GM23338 (cell line): Measurements from ENCODE around the gene UXS1.

ENCODE experiments used
- CREB1 ChIP-seq: fragments of 250-450 bp; sonication (Bioruptor Pico); IDR thresholded peaks from 2 replicates; pipeline ENCODE4 v1.5.0; 2020; ENCODE audit warnings: low read depth, mild to moderate bottlenecking, moderate library complexity
- EZH2 ChIP-seq: fragments of 200-600 bp; sonication (generic); IDR thresholded peaks from one replicate; pipeline ENCODE4 v1.8.0; 2017; ENCODE audit warnings: antibody characterized with exemption, mild to moderate bottlenecking, low read depth; ENCODE audit not compliant: unreplicated experiment
- REST ChIP-seq: IDR thresholded peaks from one replicate; pipeline ENCODE4 v1.6.1; 2018; ENCODE audit warnings: antibody characterized with exemption; ENCODE audit not compliant: unreplicated experiment
- TF ChIP-seq, protein P1 (sequence below), 2 experiments: fragments of 200-600 bp in 1 of 2; sonication (generic) in 1 of 2; conservative IDR thresholded peaks; 2 replicates each; pipeline versions ENCODE4 v1.5.1 to v1.6.1; 2016 to 2017; ENCODE audit warnings: antibody characterized with exemption in 2 of 2, low read depth in 2 of 2, mild to moderate bottlenecking in 2 of 2, moderate library complexity in 1 of 2

GRCh38 chr2:106065268-106065982 is 128.7 kb downstream of the UXS1 start:
- TF ChIP-seq REST (no peak), CREB1 (CRISPR knock-in tag) (no peak), EZH2 (no peak)
- TF ChIP-seq, protein P1, sequence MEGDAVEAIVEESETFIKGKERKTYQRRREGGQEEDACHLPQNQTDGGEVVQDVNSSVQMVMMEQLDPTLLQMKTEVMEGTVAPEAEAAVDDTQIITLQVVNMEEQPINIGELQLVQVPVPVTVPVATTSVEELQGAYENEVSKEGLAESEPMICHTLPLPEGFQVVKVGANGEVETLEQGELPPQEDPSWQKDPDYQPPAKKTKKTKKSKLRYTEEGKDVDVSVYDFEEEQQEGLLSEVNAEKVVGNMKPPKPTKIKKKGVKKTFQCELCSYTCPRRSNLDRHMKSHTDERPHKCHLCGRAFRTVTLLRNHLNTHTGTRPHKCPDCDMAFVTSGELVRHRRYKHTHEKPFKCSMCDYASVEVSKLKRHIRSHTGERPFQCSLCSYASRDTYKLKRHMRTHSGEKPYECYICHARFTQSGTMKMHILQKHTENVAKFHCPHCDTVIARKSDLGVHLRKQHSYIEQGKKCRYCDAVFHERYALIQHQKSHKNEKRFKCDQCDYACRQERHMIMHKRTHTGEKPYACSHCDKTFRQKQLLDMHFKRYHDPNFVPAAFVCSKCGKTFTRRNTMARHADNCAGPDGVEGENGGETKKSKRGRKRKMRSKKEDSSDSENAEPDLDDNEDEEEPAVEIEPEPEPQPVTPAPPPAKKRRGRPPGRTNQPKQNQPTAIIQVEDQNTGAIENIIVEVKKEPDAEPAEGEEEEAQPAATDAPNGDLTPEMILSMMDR (conservative IDR thresholded peaks at IDR 0.05; ENCODE audit: low read depth in 2 of 2) = no peak
